PC-3 (cell line): Measurements from ENCODE around the gene ADD3.

ENCODE experiments used
- EZH2 ChIP-seq: fragments of 300-600 bp; sonication (generic); IDR thresholded peaks from one replicate; pipeline ENCODE4 v1.6.1; 2017; ENCODE audit warnings: antibody characterized with exemption, mild to moderate bottlenecking, low read length; ENCODE audit not compliant: unreplicated experiment
- TF ChIP-seq, protein P1 (sequence below): fragments of 300-600 bp; sonication (generic); conservative IDR thresholded peaks from 2 replicates; pipeline ENCODE4 v1.5.1; 2017; ENCODE audit warnings: antibody characterized with exemption, low read depth, mild to moderate bottlenecking, low read length

DNA sequence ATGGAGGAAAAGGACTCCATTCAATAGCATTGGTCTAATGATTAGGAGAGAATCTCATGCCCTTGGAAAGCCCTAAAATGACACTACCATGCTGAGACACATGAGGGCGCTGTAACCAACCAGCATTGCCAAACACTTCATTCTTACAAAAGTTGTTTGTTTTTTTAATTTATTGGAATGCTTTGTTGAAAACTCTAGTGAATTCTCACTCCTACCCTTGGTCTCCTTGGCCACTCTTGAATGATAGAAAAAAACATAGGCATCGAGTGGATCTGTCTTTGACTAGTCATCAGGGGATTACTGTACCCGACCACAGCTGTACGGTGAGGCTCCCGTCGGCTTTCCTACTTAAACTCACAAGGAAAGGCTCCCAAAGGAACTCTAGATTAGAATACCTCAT is 29.3 kb upstream of the ADD3 start:
- TF ChIP-seq, protein P1, sequence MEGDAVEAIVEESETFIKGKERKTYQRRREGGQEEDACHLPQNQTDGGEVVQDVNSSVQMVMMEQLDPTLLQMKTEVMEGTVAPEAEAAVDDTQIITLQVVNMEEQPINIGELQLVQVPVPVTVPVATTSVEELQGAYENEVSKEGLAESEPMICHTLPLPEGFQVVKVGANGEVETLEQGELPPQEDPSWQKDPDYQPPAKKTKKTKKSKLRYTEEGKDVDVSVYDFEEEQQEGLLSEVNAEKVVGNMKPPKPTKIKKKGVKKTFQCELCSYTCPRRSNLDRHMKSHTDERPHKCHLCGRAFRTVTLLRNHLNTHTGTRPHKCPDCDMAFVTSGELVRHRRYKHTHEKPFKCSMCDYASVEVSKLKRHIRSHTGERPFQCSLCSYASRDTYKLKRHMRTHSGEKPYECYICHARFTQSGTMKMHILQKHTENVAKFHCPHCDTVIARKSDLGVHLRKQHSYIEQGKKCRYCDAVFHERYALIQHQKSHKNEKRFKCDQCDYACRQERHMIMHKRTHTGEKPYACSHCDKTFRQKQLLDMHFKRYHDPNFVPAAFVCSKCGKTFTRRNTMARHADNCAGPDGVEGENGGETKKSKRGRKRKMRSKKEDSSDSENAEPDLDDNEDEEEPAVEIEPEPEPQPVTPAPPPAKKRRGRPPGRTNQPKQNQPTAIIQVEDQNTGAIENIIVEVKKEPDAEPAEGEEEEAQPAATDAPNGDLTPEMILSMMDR: peak; percentile 83
- TF ChIP-seq EZH2: no peak
